Limb (tissue), 2 donors: ENCODE measurements around the gene PBLD.
"Not testable (repeated sequence)": the region's sequence is repeated elsewhere in the genome, so short reads cannot be mapped to it uniquely, and the experiment has no call there.

ENCODE experiments used
- DNase-seq, 2 donors: peaks; one replicate each; pipeline ENCODE4 v3.0.0-alpha.2; 2016; ENCODE audit errors: extremely low spot score in 2 of 2

The PBLD gene

GRCh38 chr10:68331455-68332258, 1.1 kb downstream of the PBLD start, which contains the start of gene HNRNPH3:
HNRNPH3 (plus strand) TSS chr10:68332064; CDS start chr10:68337222, 5,158 bp downstream.
- peak; percentile 99 for DNase-seq

- DNase-seq: peak in 1 of 2 donors; percentile 63
Measured at GRCh38 chr10:68330852-68331454, 1.8 kb downstream of the PBLD start.

- DNase-seq: no peak
Measured at GRCh38 chr10:68329506-68329861, 3.2 kb downstream of the PBLD start.

DNA sequence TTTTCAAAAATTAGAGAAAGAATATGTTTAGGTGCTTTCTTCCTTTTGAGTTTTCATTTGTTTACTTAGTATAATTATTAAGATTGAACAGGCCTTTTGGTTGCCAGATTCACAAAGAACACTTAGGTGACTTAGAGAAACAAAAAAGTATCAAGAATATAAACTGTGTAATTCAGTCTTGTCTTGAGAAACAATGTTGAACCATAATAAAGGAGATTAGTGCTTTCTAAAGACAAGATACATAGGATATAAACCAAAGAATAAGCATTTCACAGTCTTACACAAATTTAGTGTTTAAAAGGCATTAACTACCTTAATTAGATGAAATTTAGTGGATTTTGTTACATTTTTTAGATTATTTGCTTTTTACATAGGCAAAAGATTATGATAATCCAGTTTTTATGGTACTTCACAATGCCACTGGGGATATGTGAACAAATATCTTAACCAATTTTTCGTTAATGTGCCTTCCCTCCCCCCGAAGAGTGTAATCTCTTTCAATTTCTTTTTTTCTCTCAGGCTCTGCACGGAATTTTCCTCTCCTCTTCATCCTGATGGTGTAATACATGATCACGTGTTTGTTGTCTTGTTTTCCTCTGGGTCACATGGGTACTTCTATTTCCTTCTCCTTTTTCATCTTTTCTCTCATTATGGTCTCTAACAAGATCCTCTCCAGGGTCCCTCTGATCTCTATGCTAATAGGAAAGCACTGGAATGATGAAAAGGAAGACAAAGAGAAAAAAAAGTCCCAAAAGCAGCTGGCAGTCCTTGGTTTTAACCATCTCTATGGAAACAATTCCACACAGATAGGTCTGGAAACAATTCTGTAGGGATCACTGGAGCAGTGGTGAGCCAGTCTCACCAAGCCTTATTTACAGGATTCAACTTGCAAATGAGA, 4.6 kb downstream of the PBLD start:
- DNase-seq: peak in 1 of 2 donors; percentile 50

- not testable (repeated sequence) for DNase-seq
Measured at GRCh38 chr10:68324396-68324795, 8.3 kb downstream of the PBLD start.

DNA sequence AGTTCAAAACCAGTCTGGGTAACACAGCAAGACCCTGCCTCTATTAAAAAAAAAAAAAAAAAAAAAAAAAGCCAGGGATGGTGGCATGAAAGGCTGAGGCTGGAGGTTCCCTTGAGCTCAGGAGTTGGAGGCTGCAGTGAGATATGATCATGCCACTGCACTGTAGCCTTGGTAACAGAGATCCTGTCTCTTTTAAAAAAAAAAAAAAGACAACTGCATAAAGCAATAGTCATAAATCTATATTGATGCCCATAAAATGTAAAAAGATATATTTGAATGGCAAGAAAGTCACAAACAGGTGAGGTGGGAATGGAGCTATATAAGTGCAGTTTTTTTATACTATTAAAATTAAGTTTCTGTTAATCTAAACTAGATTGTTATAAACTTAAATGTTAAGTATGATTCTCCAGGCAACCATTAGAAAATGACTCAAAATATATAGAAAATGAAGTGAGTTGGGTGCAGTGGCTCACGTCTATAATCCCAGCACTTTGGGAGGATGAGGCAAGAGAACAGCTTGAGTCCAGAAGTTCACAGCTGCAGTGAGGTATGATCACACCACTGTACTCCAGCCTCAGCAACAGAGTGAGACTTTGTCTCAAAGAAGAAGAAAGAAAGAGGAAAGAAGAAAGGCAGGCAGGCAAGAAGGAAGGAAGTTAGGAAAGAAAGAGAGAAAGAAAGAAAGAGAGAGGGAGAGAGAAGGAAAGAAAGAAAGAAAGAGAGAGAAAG, 14.2 kb downstream of the PBLD start:
- DNase-seq: no peak

- no peak for DNase-seq
Measured at GRCh38 chr10:68315582-68315981, 17.1 kb downstream of the PBLD start.

- not testable (repeated sequence) for DNase-seq
Measured at GRCh38 chr10:68314930-68315329, 17.8 kb downstream of the PBLD start.

- no peak for DNase-seq
Measured at GRCh38 chr10:68310531-68310930, 22.2 kb downstream of the PBLD start.

DNA sequence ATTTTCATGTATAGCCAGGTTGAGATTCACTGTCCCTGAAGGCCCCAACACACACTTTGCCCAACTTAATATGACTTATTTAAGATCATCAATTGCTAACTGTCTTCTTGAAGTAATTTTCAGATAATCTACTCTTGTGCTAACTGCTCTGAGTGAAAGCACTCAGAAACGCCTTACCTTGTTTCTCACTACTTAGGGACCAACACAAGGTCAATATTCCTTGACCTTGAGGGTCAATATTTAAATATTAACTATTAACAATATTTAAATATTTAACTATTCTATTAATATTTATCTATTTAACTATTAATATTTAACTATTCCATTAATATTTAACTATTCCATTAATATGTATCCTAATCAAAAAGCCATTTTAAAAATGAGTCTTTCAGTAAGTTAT, 26.9 kb downstream of the PBLD start:
- DNase-seq: no peak

GRCh38 chr10:68303849-68304412, 28.8 kb downstream of the PBLD start:
- no peak for DNase-seq

- no peak for DNase-seq
Measured at GRCh38 chr10:68302871-68303270, 29.9 kb downstream of the PBLD start.

DNA sequence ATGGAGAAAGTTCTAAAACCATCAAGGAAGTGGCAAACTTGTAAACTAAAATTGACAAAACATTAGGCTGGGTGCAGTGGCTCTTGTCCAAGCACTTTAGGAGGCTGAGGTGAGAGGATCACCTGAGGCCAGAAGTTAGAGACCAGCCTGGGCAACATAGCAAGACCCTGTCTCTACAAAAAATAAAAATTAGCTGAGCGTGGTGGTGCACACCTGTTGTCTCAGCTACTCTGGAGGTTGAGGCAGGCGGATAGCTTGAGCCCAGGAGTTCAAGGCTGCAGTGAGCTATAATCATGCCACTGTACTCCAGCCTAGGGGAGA, 30.3 kb downstream of the PBLD start:
- no peak for DNase-seq

DNA sequence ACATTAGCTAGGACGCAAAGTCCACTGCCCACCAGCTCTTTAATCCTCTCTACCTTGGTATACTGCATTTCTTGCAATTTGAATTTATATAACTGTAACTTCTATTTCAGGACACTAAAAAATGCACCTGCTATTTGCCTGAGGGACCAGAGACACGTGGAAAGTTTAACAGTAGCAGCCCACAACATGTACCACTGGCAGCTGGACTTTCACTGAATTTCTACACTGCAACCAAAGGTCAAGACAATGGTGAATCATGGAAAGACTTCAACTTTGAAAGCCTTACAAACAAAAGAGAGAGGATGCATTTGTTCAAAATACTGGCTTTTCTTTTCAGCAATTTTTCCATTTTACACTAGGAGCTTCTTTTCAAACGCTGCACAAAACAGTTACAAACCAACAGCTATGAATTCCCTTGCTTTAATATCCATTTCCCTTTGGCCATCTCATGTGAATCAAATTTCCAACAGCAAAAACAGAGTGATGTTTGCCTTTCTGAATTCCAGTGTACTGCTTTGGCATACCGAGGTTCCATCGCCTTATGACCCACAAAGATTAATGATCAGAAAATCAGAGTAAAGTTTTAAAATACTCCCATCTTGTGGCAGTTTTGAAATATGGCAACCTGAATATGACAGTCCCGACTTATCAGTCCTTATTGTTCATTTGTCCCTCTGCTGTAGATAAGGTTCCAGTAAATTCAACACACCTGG, 30.8 kb downstream of the PBLD start:
- peak in 1 of 2 donors; percentile 51 for DNase-seq

DNA sequence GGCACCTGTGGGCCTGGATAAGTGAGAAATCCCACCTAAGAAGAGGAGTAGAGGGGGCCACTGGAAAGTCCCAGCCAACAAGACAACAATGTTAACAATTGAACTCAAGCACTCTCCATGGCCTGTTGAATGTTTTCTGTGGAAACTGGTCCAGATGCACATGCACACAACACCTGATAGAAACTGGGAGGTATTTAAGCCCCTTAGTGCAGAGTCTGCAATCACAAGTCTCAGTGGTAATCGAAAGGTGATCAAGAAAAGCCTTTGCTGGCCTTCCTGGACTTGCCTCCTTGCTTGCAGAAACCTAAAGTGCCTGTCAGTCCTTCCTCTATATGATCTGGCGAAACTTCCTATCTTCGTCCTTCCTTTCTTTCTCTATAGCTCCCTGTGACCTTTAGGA, 31.4 kb downstream of the PBLD start:
- DNase-seq: no peak

- DNase-seq: peak in 1 of 2 donors; percentile 7
Measured at GRCh38 chr10:68296843-68297663, 35.7 kb downstream of the PBLD start.

DNA sequence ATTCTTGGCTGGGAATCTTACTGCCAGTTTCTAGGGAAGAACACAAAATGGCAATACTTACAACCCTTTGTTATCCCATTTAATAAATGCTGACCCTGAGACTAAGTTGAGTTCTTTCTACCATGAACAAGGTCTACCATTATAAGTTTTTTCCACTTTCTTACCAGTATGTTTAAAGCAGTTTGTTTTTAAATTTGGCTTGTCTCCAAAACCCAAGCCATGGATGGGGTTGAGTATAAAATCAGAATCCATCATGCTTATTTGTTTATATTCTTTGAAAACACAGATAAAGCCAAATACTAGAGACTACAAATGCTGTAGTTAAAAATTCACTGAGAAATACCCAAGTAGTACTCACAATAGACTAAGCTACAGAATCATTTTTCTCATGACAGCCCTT, 42.0 kb downstream of the PBLD start:
- DNase-seq: no peak

GRCh38 chr10:68288717-68289116, 44.0 kb downstream of the PBLD start:
- DNase-seq: no peak
